GM12872 (cell line): ENCODE results near the gene SRGAP3.

Source experiments
- CTCF ChIP-seq: IDR thresholded peaks from 3 replicates; pipeline ENCODE4 v1.5.1; 2011; ENCODE audit warnings: low read depth, mild to moderate bottlenecking, low read length, moderate library complexity; ENCODE audit not compliant: insufficient read depth

SRGAP3 gene

GRCh38 chr3:9205345-9206143 is 43.9 kb downstream of the SRGAP3 start:
- no peak for TF ChIP-seq CTCF

GRCh38 chr3:9204253-9204992 is 45.0 kb downstream of the SRGAP3 start:
- TF ChIP-seq CTCF: no peak

GRCh38 chr3:9203317-9203716 is 46.1 kb downstream of the SRGAP3 start:
- TF ChIP-seq CTCF: no peak

GRCh38 chr3:9202546-9202945 is 46.9 kb downstream of the SRGAP3 start:
- no peak for TF ChIP-seq CTCF

- TF ChIP-seq CTCF: no peak
These were observed 47.5 kb downstream of the SRGAP3 start for GRCh38 chr3:9201955-9202354.

- TF ChIP-seq CTCF: no peak
These were observed 48.2 kb downstream of the SRGAP3 start for GRCh38 chr3:9201266-9201665.

- TF ChIP-seq CTCF: no peak
These were observed 49.7 kb downstream of the SRGAP3 start for GRCh38 chr3:9199775-9200174.
